MM.1S (cell line): ENCODE results near the gene NDUFAF8.

Experiments used
- DNase-seq: peaks from one replicate; pipeline ENCODE4 v3.0.0-alpha.2; 2015
- H2AFZ ChIP-seq: fragments of 300-600 bp; sonication (generic); 2 replicates; pipeline ENCODE4 v1.6.0; 2016; ENCODE audit warnings: antibody characterized with exemption, low read length
- H3F3A ChIP-seq: fragments of 300-600 bp; sonication (generic); 2 replicates; pipeline ENCODE4 v1.6.1; 2016; ENCODE audit warnings: mild to moderate bottlenecking, antibody characterized with exemption, low read length, moderate library complexity, mixed read lengths; ENCODE audit not compliant: insufficient read depth
- H3K27ac ChIP-seq: fragments of 300-600 bp; sonication (generic); 2 replicates; pipeline ENCODE4 v1.5.1; 2016; ENCODE audit warnings: mild to moderate bottlenecking, low read length
- H3K27me3 ChIP-seq: fragments of 300-600 bp; sonication (generic); replicated peaks from 2 replicates; pipeline ENCODE4 v1.6.0; 2016; ENCODE audit warnings: low read length; ENCODE audit not compliant: insufficient read depth
- H3K36me3 ChIP-seq: fragments of 300-600 bp; sonication (generic); replicated peaks from 2 replicates; pipeline ENCODE4 v1.6.1; 2016; ENCODE audit warnings: mild to moderate bottlenecking, low read length, mixed read lengths; ENCODE audit not compliant: insufficient read depth
- H3K4me1 ChIP-seq: fragments of 300-600 bp; sonication (generic); 2 replicates; pipeline ENCODE4 v1.6.1; 2016; ENCODE audit warnings: low read length, mixed read lengths
- H3K4me2 ChIP-seq: fragments of 300-600 bp; sonication (generic); 2 replicates; pipeline ENCODE4 v1.6.0; 2016; ENCODE audit warnings: low read depth, low read length
- H3K4me3 ChIP-seq: fragments of 300-600 bp; sonication (generic); 2 replicates; pipeline ENCODE4 v1.5.1; 2016; ENCODE audit warnings: low read length, mixed read lengths
- H3K79me2 ChIP-seq: fragments of 300-600 bp; sonication (generic); 2 replicates; pipeline ENCODE4 v1.6.1; 2016; ENCODE audit warnings: mixed run types, low read length, mixed read lengths
- H3K9ac ChIP-seq: fragments of 300-600 bp; sonication (generic); 2 replicates; pipeline ENCODE4 v1.6.1; 2016; ENCODE audit warnings: low read length, mixed read lengths
- H3K9me2 ChIP-seq: fragments of 300-600 bp; sonication (generic); replicated peaks from 2 replicates; pipeline ENCODE4 v1.6.1; 2016; ENCODE audit warnings: mild to moderate bottlenecking, low read length, mixed read lengths; ENCODE audit not compliant: insufficient read depth
- H3K9me3 ChIP-seq: fragments of 300-600 bp; sonication (generic); replicated peaks from 2 replicates; pipeline ENCODE4 v1.6.1; 2016; ENCODE audit warnings: mild to moderate bottlenecking, low read length, mixed read lengths; ENCODE audit not compliant: insufficient read depth
- H4K20me1 ChIP-seq: fragments of 300-600 bp; sonication (generic); 2 replicates; pipeline ENCODE4 v1.6.1; 2016; ENCODE audit warnings: mild to moderate bottlenecking, low read length, moderate library complexity, mixed read lengths; ENCODE audit not compliant: insufficient read depth
- CTCF ChIP-seq: fragments of 300-600 bp; sonication (generic); IDR thresholded peaks from 2 replicates; pipeline ENCODE4 v1.5.1; 2016; ENCODE audit warnings: antibody characterized with exemption, low read length, mixed read lengths
- EZH2 ChIP-seq: fragments of 300-600 bp; sonication (generic); optimal IDR thresholded peaks from 2 replicates; pipeline ENCODE3; 2017; ENCODE audit warnings: low read depth, mild to moderate bottlenecking, antibody characterized with exemption, low read length, mixed read lengths
- EZH2phosphoT487 ChIP-seq: fragments of 300-600 bp; sonication (generic); IDR thresholded peaks from 2 replicates; pipeline ENCODE4 v1.6.1; 2018; ENCODE audit warnings: antibody characterized with exemption, low read length

NDUFAF8 gene

DNA sequence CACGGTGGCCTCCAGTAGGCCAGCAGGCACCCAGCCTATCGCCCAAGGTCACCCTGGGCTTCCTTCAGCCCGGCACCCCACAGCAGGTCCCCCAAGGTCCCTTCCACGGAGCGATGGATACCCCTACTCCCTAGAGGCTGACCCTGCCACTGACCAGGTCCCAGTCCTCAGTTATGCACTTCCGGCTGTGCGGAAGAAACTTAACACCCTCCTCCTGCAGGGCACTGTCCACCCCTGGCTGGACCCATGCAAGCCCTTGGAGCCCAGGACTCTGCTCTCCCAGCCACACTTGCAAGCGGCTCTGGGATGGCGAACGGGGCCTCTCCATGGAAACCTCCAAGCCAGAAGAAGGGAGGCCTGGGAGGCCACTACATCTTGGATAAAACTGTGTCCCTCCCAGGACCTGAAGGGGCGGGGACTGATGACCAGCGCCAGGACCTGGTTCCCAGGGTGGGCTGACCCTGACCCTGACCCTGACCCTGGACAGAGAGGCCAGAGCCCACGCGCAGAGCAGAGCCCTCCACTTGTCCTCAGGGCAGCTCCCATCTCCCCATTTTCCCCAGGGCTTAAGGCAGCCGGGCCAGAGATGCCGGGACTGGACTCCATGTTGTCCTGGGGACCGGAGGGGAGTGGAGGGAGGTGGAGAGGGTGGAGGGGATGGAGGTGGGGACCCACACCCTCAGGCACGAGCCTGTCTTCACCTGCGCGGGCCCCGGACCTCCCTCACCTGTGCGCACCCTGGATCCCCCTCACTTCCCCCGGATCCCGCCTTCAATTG is 17.1 kb upstream of the NDUFAF8 start:
- peak overlapping the region; percentile 97 for H3K4me3 ChIP-seq
- DNase-seq, result no peak
- peaks cover 14% of the 10 kb centered on the region for H3K4me1 ChIP-seq
- no peaks in the 10 kb centered on the region for H4K20me1 ChIP-seq
- H3F3A ChIP-seq, result no peaks in the 10 kb centered on the region
- no peak overlapping the region for H3K27ac ChIP-seq
- H3K9me3 ChIP-seq, result no peaks in the 10 kb centered on the region
- H2AFZ ChIP-seq, result peak overlapping the region; percentile 98
- H3K36me3 ChIP-seq, result no peaks in the 10 kb centered on the region
- H3K27me3 ChIP-seq, result peaks cover 20% of the 10 kb centered on the region; the same call in 1 of the 2 replicates
- H3K9ac ChIP-seq, result peak overlapping the region; percentile 86
- H3K9me2 ChIP-seq, result no peaks in the 10 kb centered on the region
- peaks cover 13% of the 10 kb centered on the region; the same call in 1 of the 2 replicates for H3K79me2 ChIP-seq
- TF ChIP-seq EZH2phosphoT487, result no peak
- TF ChIP-seq EZH2, result no peak
- TF ChIP-seq CTCF, result no peak
- H3K4me2 ChIP-seq, result peak overlapping the region; percentile 95

- peak overlapping the region; percentile 97 for H3K4me3 ChIP-seq
- H3K4me2 ChIP-seq, result peak overlapping the region; percentile 95
- no peak for TF ChIP-seq CTCF
- TF ChIP-seq EZH2, result no peak
- no peak for TF ChIP-seq EZH2phosphoT487
- peaks cover 20% of the 10 kb centered on the region; the same call in 1 of the 2 replicates for H3K27me3 ChIP-seq
- no peaks in the 10 kb centered on the region for H3K36me3 ChIP-seq
- peaks cover 13% of the 10 kb centered on the region; the same call in 1 of the 2 replicates for H3K79me2 ChIP-seq
- no peaks in the 10 kb centered on the region for H3K9me2 ChIP-seq
- H3K9me3 ChIP-seq, result no peaks in the 10 kb centered on the region
- no peak overlapping the region for H3K27ac ChIP-seq
- H3K9ac ChIP-seq, result peak overlapping the region; percentile 86
- H4K20me1 ChIP-seq, result no peaks in the 10 kb centered on the region
- H2AFZ ChIP-seq, result peak overlapping the region; percentile 98
- no peaks in the 10 kb centered on the region for H3F3A ChIP-seq
- H3K4me1 ChIP-seq, result peaks cover 14% of the 10 kb centered on the region
- DNase-seq, result no peak
Measured at GRCh38 chr17:81222620-81222905, 16.6 kb upstream of the NDUFAF8 start.

DNA sequence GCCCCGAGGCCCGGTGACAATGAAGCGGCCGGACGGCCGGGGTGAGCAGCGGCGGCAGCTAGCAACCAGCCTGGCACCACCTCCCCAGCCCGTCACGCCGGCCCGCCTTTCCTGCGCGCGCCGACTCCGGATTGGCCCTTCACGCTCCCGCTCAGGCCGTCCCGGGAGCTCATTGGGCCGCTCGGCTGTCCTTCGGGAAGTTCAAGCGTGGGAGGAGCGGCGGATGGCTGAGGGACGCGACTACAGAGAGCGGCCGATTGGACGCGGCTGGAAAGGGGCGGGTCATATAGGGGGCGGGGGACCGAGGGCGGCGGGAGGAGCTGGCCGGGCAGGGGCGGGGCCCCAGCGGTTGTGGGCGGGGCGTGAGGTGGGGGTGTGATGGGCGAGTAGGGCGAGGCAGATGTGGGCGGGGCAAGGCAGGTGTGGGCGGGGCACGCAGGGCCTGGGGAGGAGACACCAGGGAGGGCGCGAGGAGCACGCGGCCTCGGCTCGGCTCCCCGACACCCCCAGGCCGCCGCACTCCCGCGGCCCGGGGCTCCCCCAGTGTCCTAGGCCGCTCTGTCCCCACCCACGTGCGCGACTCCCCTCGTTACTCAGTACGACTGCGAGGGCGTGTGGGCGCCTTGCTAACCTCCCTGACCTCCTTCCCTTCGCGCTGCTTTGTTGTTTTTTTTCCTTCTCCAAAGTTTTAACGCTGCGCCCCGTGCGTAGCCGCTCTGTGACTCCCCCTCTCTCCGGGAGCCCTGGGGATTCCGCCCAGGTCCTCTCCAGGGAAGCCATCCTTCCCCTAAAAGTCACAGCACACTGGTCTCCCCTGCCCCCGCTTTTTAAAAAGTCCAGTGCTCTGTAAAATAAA is 16.0 kb upstream of the NDUFAF8 start, which contains the start of gene CEP131:
TSS of gene CEP131 (minus strand) at position 60 of the 856 bp plus-strand sequence. CDS start 2,909 bp downstream, outside the sequence.
- peaks cover 13% of the 10 kb centered on the region; the same call in 1 of the 2 replicates for H3K79me2 ChIP-seq
- H4K20me1 ChIP-seq, result no peaks in the 10 kb centered on the region
- H3K4me1 ChIP-seq, result peaks cover 14% of the 10 kb centered on the region
- H3K9ac ChIP-seq, result peak within 1 kb of the TSS; percentile 86
- peak within 1 kb of the TSS; percentile 95 for H3K4me2 ChIP-seq
- H3K27me3 ChIP-seq, result peaks cover 20% of the 10 kb centered on the region; the same call in 1 of the 2 replicates
- H3K9me2 ChIP-seq, result no peaks in the 10 kb centered on the region
- H3K36me3 ChIP-seq, result no peaks in the 10 kb centered on the region
- no peaks in the 10 kb centered on the region for H3F3A ChIP-seq
- peak within 1 kb of the TSS; percentile 97 for H3K4me3 ChIP-seq
- peak; percentile 98 for DNase-seq
- peak within 1 kb of the TSS; percentile 98 for H2AFZ ChIP-seq
- TF ChIP-seq CTCF (no peak), EZH2phosphoT487 (no peak), EZH2 (no peak)
- no peaks in the 10 kb centered on the region for H3K9me3 ChIP-seq
- no peak within 1 kb of the TSS for H3K27ac ChIP-seq
